Thyroid gland (tissue), 4 donors: ENCODE data around the gene RAP1GAP2.

Experiments used
- CTCF ChIP-seq, 6 experiments: fragments of 200-600 bp in 3 of 6; fragments of 450-650 bp in 3 of 6; sonication (generic) in 3 of 6; IDR thresholded peaks; one replicate each; pipeline ENCODE4 v1.5.1; 2016 to 2019; ENCODE audit warnings: antibody characterized with exemption in 6 of 6, mild to moderate bottlenecking in 2 of 6, inconsistent platforms in 1 of 6, moderate library complexity in 1 of 6
- POLR2A ChIP-seq, 2 donors: fragments of 450-650 bp; IDR thresholded peaks; one replicate each; pipeline ENCODE4 v1.6.1; 2017; ENCODE audit warnings: antibody characterized with exemption in 2 of 2, mild to moderate bottlenecking in 2 of 2, moderate library complexity in 1 of 2

GRCh38 chr17:2950846-2951245 is 154.6 kb downstream of the RAP1GAP2 start:
- TF ChIP-seq CTCF (IDR thresholded peaks at IDR 0.05) (no peak), POLR2A (IDR thresholded peaks at IDR 0.05) (no peak)
